Upper lobe of left lung (tissue), 4 donors: ENCODE measurements around the gene ZNF835.

Experiments
- EP300 ChIP-seq, 4 donors: sonication (generic); formaldehyde crosslinking; IDR thresholded peaks; one replicate each; pipeline ENCODE4 v1.5.1; 2017; ENCODE audit warnings: antibody characterized with exemption in 4 of 4, control low read depth in 2 of 4
- TF ChIP-seq, protein P1 (sequence below), 6 experiments: fragments of 450-650 bp in 4 of 6; fragments of 200-600 bp in 2 of 6; sonication (generic) in 2 of 6; IDR thresholded peaks; one replicate each; pipeline ENCODE4 v1.5.1; 2016 to 2019; ENCODE audit warnings: antibody characterized with exemption in 6 of 6

GRCh38 chr19:56668676-56669075 is 2.9 kb downstream of the ZNF835 start:
- TF ChIP-seq, protein P1, sequence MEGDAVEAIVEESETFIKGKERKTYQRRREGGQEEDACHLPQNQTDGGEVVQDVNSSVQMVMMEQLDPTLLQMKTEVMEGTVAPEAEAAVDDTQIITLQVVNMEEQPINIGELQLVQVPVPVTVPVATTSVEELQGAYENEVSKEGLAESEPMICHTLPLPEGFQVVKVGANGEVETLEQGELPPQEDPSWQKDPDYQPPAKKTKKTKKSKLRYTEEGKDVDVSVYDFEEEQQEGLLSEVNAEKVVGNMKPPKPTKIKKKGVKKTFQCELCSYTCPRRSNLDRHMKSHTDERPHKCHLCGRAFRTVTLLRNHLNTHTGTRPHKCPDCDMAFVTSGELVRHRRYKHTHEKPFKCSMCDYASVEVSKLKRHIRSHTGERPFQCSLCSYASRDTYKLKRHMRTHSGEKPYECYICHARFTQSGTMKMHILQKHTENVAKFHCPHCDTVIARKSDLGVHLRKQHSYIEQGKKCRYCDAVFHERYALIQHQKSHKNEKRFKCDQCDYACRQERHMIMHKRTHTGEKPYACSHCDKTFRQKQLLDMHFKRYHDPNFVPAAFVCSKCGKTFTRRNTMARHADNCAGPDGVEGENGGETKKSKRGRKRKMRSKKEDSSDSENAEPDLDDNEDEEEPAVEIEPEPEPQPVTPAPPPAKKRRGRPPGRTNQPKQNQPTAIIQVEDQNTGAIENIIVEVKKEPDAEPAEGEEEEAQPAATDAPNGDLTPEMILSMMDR (IDR thresholded peaks at IDR 0.05): no peak
- TF ChIP-seq EP300 (IDR thresholded peaks at IDR 0.05): no peak
